Urothelium cell line (cell line): ENCODE data around the gene STAC2.

ENCODE experiments used
- DNase-seq: peaks from one replicate; pipeline ENCODE4 v3.0.0; 2011; ENCODE audit warnings: low spot score, mixed read lengths
- FAIRE-seq: peaks from 2 replicates; lab custom pipeline; 2011; peaks lifted over from hg19 to GRCh38; lab: Jason Lieb, UNC

STAC2 gene

DNA sequence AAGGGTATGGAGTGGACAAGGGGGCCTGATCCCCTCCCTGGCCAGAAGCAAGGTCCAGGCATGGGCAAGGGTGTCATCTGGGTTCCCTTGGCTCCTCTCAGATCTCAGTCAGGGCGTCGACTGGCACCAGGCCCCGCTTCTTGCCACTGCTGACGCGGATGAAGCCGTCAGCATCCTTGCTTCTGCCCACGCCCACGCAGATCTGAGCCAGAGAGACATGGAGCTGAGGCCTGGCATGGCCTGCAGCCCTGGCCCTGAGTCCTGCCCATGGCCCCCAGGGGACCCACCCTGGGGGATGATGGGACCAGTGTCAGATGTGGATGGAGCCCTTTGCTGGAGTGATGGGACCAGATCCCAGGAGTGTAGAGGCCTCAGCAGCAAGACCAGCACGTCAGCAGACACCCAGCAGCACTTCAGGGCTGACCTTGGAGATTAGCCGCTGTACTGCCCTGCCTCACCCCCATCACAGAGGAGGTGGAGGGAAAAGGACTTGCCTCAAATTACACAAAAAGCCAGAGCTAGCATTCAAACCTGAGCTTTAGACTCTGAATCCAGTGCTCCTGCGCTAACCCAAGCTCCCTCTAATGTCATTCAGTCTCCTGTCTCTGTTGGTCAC lies 13.4 kb downstream of the STAC2 start:
- FAIRE-seq (no peak), DNase-seq (no peak)

DNA sequence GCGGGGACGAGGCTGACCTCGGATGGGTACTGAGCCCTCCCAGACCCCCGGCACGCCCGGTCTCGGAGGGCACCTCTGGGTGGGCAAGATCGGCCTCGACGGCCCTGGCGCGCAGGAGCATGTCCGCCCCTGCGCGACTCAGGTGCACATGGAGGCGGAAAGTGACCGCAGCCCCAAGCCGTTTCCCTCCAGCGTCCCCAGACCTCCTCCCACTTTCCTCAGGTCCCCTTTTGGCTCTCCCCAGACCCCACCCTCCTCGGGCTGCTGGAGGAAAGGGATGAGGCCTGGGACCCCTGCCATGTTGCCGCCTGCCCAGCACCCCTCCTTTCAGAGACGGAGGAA lies 15.7 kb downstream of the STAC2 start:
- no peak for DNase-seq
- no peak for FAIRE-seq

DNA sequence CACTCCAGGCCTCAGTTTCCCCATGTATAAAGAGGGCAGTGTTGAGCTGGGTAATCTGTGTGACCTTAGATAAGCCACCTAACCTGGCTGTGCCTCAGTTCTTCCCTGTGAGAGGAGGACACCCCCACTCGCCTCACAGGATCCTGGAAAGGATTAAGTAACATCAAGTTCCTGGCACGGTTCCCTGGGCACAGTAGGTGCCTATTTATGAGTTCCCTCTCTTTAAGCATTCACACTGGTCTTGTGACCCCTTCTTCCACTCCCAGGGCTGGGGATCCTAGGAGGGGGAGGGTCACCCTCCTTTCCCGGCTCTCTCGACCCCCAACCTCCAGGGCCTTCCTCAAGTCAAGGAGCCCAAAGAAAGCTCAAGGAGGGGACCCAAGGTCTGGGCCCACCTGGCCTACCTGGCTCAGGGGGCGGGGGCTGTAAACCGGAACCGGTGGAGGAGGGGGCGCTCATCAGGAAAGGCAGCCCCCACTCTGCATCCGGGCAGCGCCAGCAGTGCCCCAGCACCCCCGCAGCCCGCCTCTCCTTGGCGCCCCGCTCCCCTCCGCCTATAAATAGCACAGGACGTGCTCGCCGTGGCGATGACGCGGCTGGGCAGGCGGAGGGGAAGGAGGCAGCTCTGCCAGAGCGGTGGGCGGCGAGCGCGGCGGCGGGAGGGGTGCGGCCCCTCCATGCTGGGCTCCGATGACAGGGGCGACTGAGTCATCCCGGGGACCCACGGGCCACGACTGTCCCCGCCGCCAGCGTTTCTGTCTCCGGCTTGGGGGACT lies 16.2 kb downstream of the STAC2 start:
- DNase-seq, result peak; percentile 77
- FAIRE-seq, result peak; percentile 91

DNA sequence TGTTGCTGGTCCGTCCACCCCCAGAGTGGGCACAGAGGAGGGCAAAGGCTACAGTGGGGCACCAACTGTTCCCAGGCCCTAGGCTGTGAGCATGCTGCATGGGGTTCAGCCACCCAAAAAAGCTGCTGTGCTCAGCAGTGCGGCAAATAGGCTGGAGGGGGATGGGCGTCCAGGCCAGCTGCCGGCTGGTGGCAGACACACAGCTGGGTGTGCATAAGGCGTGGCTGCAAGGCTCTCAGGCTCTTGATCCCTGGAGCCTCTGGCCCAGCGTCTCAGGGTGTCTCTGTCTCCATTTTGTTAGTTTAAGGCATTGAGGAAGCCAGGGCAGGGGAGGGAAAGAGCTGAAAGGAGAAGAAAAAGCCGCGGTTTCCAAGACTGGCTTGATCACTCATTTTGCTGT lies 16.9 kb downstream of the STAC2 start:
- DNase-seq, result no peak
- FAIRE-seq, result no peak

DNA sequence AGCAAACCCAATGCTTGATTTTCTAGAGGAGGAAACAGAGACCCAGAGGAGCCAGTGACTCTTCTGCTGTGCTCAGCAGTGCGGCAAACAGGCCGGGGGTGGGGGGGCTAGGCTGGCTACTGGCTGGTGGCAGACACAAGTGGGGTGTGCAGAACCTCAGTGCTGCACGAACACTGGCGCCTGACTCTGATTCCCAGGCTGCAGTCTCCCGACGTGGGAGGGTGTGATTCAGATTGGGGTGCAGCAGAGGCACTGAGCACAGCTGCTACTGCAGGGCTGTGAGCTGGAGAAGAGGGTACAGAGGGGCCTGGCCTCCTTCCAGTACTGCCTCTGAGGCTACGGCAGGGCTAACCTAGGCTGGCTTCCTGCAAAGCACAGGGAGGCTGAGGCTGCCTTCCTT lies 17.6 kb downstream of the STAC2 start:
- FAIRE-seq (no peak), DNase-seq (no peak)

DNA sequence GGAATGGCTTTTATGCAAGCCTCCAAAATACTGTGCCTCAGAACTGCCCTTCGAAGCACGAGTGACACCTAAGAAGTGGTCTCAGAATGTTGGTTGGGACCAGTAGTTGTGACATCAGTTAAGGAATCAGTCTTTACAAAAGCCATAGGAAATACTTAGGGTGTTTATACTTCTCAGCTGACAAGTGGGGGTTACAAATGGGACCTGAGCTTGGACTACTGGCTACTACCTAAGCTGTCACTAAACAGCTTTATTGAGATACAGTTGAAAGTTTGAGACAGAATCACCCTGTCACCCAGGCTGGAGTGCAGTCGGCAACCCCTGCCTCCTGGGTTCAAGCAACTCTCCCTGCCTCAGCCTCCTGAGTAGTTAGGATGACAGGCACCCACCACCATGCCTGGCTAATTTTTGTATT lies 20.6 kb downstream of the STAC2 start:
- DNase-seq, result no peak
- FAIRE-seq, result no peak

DNA sequence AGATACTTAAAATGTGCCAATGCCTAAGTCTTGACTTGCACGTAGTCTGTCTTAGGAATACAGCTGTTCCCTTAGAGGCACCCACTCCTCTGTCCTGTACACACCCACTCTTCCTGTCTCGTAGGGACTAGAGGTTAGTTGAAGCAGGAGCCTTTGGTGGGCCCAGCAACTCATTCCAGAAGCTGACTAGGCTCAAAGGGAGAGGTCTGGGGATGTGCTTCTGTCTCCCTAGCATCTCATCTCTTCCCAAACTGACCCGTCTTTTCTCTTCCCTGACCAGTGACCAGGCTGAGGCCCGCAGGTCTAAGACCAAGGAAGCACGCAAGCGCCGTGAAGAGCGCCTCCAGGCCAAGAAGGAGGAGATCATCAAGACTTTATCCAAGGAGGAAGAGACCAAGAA lies 21.5 kb downstream of the STAC2 start:
- no peak for FAIRE-seq
- DNase-seq, result no peak

DNA sequence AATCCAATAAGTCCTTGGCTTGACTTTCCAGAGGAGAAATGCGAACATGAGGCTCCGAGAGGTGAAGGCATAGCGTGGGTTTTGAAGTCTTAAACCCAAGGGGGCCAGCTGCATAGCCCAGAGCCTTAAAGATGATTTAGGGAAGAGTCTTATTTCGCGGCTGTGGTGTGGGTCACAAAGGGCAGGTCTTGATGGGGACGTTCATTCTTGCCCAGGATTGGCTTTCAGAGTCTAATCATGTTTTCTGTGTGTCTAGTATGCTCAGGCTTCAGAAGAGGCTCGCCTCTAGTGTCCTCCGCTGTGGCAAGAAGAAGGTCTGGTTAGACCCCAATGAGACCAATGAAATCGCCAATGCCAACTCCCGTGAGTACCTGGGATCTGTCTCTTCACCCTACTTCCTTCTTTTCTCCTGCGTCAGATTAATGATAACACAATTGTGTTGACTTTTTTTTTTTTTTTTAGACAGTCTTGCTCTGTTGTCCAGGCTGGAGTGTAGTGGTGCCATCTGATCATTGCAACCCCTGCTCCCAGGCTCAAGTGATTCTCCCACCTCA lies 24.7 kb downstream of the STAC2 start:
- DNase-seq, result no peak
- FAIRE-seq, result no peak

DNA sequence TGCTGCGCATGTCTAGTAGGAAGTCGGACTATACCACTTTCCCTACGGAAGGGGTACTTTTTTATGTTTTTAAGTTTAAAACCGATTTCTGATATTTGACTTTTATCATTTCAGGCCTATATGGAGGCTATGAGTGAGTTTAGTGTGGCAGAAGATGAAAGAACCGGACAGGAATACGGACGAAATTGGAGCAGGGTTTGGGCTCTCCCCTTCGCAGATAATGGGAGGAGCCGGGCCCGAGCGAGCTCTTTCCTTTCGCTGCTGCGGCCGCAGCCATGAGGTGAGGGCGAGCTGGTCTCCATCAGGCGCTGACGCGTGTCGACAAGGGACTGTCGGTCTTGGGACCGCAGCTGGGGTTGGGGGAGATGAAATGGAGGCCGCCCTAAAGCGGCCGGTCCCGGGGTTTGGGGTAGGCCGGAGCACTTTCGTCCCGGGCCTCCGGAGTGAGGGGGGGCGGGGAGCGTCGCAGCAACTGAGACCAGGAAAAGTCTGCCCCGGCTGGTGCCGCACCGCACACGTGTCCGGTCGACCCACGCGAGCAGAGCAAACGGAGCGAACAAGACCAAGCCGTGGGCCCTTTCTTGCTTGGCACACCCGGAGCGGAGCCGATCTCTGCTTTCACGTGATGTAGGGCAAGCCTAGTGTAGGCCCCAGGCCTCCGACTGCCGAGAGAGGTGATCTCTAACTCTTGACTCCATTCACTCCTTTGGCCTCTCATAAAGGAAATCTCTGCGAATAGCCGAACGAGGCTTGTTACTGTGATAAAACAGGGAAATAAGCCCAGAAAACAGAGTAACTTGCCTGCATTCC lies 25.5 kb downstream of the STAC2 start, which contains the start of gene RPL19:
Gene RPL19, plus strand, starts transcription at position 214 of the 810 bp plus-strand sequence. Its CDS starts 62 bp downstream, at position 276.
- no peak for FAIRE-seq
- DNase-seq, result peak; percentile 87

DNA sequence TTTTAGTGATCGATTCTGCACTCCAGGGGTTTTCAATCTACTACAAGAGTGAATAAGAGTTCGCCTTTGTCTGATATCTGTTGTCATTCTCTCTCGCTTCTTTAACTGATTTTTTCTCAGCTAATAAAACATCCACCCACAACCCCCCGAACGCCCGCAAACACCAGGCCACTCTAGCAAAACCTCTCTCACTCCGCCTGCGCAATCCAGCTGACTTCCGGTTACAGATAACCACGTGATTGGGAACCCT lies 26.0 kb downstream of the STAC2 start:
- FAIRE-seq (peak; percentile 5), DNase-seq (peak; percentile 94)

DNA sequence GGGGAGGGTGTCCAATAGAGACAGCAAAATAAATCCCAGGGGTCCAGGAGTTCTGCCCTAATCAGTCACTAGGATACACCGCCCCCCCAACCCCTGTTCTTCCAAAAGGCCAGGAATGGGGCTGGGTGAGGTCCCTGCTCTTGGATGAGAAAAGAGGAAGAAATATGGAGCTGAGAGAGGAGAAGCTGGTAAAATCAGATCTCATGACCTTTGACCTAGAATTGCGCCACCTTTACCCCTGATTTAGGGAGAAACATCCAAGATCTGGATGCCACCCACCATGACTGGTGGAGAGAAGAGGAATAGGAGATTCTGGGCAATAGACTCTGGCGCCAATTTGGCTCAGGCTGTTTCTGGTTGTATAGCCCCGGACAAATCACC lies 27.6 kb downstream of the STAC2 start:
- no peak for DNase-seq
- FAIRE-seq, result no peak

DNA sequence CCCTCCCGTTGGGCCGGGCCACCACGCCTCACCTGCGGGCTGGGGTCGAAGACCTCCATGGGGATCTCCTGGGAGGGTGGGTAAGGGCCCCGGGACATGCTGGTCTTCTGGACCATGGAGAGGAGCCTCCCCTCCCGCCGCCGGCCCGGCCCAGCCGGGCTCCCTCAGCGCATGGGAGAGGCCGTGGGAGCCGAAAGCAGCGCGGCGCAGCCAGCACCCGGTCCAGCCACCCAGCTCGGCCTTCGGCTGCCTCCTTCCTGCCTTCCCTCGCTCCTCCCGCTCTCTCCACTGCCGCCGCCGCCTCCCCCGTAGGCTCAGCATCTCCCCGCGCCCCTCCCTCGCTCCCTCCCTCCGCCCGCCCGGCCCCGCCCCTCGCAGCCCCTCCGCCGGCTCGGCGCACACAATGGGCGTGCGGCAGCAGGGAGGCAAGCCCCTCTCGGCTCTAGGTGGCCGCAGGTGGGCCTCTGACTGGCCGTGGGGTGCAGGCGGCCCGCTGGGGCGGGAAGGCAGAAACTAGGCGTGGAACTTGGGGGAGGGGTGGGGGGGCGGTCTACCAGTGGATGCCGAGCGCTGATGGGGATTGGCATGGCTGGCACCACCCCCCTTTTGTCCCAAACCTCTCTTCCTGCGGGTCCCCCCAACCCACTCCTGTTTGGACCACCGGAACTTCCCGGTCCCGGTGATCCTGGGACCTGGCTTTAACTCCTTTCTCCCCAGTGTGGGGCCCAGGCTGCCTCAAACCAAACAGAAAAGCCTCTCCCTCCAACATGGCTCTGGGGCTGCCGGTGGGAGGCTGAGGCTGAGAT lies 28.2 kb downstream of the STAC2 start, which contains the start of gene CACNB1:
Gene CACNB1, minus strand, starts transcription at position 290 of the 806 bp plus-strand sequence. Its CDS starts 174 bp downstream, at position 116.
- DNase-seq (peak; percentile 92), FAIRE-seq (peak; percentile 72)

DNA sequence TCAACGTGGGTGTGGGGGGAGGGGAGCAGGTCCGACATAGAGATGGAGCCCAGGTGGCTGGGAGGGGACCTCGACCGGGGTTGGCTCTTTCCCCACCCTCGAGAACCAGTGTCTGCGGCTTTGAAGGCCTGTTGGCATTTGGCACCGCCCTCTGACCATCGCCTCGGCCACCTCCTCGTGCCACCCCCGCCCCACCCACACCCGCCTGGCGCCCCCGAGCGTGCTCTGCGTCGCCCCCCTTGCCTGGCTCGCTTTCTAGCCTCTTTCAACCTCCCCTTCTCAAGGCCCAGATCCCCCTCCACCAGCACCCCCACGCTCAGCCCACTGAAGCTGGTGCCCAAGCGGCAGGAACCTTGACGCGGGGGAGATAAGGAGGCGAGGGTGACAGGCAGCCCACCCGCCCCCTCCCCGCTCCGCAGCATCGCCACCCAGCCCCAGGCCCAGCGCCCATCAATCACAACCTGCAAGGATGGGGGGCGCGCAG lies 28.9 kb downstream of the STAC2 start:
- peak; percentile 75 for DNase-seq
- peak; percentile 5 for FAIRE-seq

DNA sequence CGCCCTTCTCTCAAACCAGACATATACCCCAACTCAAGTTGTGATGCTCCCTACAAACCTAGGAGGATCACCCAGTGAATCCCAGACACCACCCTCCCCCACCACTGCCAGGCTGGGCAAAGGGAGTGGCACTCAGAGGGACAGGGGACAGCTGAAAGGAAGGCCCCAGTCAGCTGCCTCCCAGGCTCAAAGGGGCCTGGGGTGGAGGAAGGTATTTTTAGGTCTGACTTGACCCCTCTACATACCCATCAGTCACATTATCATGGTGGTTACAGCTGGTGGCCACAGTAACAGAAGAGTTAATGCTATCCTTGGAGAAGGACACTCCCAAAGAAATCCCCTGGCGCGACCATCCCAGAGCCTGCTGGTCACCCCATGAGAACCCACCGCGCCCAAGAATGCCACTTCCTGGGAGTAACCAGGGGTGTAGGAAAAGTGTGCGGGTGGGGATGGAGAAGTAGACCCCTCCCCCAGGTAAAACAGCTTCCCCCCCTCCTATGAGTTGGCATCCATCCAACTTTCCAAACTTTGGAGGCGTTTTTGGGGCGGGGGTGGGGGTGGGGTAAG lies 29.4 kb downstream of the STAC2 start:
- DNase-seq, result no peak
- FAIRE-seq, result no peak

DNA sequence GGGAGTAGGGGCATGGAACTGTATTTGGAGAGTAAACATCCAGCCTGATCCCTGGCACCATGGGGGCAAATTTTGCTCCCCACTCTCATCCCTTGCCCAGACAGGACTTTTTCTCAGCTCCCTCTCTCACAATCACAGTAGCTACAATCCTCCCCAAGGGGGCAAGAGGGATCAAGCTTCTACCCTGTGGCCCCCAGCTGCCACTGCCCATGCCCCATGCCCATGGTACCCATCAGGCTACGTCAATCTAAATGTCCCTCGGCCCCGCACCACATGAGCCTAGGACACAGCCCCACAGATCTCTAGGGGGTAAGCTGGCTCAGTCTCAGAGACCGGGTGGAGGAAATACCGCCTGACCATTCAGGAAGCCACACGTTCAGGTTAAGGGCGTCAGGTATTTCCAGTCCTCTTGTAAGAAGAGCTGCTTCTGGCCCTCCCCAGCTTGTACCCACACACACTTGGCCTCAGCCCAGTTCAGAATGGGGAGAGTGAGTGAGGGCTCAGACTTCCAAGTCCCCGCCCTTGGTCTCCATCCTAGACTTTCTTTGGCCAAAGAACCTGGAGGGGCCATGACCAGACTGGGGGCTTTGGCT lies 30.1 kb downstream of the STAC2 start:
- FAIRE-seq, result no peak
- DNase-seq, result no peak

DNA sequence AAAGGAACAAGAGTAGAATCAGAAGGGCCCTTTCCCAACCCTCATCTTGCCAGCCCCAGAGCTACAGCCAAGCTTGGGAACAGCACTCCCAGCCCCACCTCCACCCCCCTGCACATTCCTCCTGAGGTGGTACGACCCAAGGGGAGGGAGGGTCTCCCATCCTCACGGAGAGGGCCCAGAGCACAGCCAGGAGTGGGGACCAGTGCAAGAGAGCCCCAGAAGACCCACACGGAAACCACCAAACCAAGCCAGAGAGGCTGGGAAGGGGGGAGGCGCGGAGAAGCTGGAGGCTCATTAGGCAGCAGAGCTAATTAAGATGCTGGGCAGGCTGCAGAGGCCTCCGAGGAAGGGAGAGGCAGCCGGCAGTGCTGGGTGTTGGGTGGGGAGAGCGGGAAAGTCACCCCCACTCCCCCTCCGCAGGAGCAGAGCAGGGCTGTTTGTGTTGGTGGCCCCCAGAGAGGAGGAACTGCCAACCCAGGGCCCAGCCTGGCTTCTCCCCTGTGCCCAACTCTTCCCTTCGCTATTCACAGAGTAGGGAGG lies 30.7 kb downstream of the STAC2 start:
- no peak for FAIRE-seq

DNA sequence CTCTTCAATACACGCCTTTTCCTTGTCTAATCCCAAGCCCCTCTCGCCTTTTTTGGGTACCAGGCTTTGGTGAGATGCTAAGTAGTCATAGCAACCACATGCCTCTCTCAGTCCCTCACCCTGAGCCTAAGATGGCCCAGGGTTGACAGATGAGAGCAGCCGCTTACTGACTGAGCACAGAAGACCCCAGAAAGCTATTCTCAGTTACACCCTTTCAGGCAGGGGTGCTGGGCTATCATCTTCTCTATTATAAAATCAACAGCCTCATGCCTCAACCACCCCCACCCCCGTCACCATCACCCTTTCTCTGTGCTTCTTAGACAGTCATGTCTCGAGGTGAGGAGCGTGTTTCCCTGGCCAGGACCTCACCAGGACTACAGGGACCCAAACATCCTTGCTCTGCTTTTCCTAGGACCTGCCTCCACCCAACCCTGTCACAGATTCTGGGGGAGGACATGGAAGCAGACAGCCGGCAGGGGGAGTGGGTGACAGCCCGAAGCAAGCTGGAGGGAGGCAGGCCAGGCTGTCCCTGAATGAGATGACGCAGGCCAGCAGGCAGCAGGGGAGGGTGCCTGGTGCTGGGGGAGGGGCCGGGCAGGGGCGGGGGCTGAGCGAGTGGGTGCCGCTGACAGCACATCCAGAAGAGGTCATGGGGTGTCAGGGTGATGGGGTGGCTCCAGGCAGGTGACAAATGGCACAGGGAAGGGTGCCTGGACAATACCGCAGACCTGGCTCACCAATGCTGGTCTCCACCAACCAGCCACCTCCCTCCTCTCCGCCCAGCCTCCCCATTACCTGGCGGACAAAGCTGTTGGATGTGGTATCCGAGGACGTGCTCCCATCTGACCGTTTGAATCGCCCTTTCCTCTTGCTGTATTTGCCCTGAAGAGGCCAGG lies 31.4 kb downstream of the STAC2 start:
- FAIRE-seq (peak; percentile 77), DNase-seq (peak; percentile 85)

More for the DNA sequence above, 30.7 kb downstream of the STAC2 start:
- no peak for DNase-seq

DNA sequence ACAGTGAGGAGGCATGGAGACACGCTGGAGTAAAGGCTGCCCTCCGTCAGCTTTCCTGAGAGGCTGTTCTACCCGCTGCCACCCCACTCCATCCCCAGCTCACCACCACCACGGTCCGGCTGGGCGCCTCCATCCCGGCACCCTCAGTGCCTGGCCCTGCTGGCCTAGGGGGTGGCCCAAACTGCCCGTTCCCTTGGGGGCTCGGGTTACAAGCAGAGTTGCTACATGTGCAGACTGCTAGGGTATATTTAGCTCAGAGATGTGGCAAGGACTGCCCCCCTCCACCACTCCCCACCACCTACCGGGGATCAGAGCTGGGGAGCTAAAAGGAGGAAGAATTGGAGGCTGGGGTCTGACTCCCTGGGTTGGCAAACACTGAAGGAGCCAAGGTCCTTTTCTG lies 32.4 kb downstream of the STAC2 start:
- no peak for FAIRE-seq

DNA sequence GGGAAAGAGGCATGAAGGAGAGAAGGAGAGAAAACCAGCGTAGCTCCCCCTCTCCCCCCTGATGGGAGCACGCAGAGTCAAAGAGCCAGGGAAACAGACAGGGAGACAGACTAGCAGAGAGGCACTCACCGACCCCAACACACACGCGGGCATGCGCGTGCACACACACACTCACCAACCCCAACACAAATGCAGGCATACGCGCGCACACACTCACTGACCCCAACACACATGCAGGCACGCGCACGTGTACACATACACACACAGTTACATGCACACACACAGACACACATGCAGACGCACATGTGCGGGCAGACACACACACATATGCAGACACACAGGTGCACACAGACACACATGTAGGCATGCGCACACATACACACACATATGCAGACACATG lies 32.8 kb downstream of the STAC2 start:
- FAIRE-seq (peak; percentile 89), DNase-seq (no peak)

More for the DNA sequence above, 32.4 kb downstream of the STAC2 start:
- DNase-seq, result no peak
